ENCODE results near the gene IFNGR2.
"Not testable (repeated sequence)": the region's sequence is repeated elsewhere in the genome, so short reads cannot be mapped to it uniquely, and the experiment has no call there.

Gene IFNGR2

DNA sequence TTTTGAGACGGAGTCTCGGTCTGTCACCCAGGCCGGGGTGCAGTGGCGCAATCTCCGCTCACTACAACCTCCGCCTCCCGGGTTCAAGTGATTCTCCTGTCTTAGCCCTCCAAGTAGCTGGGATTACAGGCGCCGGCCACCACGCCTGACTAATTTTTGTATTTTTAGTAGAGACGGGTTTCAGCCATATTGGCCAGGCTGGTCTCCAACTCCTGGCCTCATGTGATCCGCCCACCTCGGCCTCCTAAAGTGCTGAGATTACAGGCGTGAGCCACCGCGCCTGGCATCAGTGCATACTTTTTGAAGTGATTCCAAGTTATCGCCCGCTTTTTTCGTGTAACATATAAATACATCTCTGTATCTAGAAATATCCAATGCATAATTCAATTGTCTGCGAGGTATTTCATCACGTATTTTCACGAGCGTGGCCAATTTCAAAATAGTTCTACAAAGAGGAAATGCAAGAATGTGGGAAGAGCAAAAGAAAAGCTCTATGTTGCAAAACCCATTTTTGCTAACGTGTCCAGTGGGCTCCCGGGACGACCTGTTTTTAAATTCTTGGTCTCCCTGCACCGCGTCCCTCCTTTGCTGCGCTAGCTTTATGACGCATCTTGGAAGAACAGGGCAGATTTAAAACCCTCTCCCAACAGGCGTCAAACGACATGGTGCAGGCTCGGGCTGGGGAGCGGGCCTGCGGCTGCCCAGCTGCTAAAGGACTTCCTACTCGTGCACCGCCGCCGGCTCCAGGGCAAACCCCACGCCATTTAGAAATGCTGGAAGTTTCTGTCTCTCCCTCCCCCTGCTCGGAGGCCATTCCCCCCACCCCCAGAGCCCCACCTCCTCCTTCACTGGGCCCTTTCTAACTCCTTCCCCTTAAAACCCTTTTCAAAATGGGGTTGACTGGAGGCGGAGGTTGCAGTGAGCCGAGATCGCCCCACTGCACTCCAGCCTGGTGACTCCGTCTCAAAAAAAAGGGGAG, 923 bp upstream of the IFNGR2 start:
- DNase-seq (no peak), ATAC-seq (no peak)

DNA sequence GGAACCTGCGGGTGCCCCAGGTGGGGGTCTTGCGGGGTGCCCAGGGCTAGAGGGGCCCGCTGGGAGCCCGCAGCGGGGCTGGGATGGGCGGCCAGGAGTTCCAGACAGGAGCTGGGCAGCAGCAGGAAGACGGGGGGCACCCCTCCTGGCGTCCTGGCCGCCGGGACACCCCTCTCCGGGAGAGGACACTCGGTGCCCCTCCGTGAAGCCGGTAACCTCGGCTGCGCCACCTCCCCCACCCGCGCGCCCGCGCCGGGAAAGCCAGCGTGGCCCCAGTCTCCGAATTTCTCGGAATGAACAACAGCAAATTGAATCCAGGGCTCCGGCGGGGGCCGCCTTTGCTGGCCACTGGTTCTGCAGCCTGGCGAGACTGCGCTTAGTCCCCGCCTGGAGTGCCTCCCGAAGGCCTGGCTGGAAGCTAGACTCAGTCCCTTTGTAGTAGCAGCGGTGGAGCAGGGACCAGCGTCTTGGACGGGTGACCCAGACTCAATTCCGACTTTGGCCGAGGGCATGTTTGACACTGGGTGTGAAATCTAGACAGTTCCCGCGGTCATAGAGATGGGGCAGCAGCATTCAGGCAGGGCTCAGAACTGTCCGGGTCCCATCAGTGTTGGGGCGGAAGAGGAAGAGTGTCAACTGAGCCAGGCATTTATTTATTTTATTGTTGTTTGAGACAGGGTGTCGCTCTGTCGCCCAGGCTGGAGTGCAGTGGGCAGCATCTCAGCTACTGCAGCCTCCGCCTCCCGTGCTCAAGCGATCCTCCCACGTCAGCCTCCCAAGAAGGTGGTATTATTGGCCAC, 773 bp downstream of the IFNGR2 start:
- ATAC-seq (peak; percentile 19), DNase-seq (peak; percentile 43)

DNA sequence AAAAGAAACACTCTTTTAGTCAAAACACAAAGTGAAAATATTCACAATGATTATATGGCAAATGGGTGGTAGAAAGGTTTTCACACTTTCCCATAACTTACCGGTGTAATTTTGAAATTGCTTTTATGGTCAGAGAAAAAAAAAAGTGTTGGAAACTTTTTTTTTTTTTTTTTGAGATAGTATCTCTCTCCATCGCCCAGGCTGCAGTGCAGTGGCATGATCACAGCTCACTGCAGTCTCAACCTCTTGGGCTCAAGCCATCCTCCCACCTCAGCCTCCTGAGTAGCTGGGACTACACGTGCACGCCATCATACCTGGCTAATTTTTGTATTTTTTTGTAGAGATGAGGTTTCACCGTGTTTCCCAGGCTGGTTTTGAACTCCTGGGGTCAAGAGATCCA, 3.3 kb downstream of the IFNGR2 start:
- ATAC-seq, result peak; percentile 32

DNA sequence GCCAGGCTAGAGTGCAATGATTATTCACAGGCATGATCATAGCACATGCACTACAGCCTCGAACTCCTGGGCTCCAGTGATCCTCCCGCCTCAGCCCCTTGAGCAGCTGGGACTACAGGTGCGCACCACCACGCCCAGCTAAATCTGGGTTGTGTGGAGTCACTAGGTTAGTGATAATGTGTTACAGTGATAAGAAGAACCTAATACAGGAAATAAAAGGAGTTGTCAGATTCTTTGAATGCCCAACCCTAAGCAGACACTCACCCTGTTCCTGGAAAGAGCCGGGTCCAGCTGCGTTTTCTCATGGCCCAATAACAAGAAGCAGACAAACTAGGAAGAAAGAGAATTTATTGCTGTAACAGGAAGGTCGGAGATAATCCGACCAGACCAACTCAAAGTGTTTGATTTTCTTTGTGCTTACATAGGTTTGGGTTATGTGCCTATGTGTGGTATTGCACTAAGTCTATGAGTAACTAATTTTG, 8.8 kb downstream of the IFNGR2 start:
- no peak for DNase-seq
- ATAC-seq, result no peak

More for the DNA sequence above, 3.3 kb downstream of the IFNGR2 start:
- no peak for DNase-seq

DNA sequence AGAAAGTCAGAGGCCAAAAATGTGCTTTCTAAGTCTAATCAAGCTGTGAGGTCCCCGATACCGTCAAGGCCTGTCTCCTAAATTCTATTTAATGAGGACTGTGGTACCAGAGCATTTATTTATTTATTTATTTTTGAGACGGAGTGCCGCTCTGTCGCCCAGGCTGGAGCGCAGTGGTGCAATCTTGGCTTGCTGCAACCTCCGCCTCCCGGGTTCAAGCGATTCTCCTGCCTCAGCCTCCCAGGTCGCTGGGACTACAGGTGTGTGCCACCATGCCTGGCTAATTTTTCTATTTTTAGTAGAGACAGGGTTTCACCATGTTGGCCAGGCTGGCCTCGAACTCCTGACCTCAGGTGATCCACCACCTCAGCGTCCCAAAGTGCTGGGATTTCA, 9.2 kb downstream of the IFNGR2 start:
- ATAC-seq, result not testable (repeated sequence)

DNA sequence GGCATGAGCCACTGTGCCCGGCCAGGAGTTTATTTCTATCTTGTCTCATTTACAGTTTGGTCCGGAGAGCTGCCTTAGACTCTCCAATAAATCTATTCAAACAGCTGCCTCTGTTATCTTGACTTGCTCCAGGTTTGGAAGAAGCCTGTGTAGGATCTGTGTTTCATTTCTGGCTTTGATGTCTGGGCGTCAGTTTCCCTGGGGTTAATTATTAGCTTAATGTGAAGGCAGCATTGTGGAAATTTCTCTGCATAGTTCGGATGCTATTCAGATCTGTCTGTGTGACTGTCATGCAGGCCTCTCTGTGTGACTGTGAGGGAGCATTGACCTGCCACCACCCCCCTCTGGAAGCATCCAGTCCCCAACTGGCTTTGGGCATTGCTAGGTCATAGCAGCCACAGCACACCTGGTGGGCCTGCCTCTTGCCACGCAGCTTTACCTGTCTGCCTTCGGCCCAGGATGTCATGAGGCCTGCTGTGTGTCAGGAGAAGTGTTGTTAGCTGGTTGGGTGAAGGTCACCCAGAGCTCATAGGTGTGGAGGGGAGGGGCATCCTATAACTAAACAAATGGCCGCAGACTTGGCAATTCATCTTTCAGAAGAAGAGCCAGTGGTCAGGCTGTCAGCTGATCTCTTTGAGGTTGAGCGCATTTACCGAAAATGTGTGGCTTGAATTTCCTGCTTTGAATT, 9.8 kb downstream of the IFNGR2 start:
- DNase-seq (no peak), ATAC-seq (no peak)

More for the DNA sequence above, 9.2 kb downstream of the IFNGR2 start:
- DNase-seq, result not testable (repeated sequence)

DNA sequence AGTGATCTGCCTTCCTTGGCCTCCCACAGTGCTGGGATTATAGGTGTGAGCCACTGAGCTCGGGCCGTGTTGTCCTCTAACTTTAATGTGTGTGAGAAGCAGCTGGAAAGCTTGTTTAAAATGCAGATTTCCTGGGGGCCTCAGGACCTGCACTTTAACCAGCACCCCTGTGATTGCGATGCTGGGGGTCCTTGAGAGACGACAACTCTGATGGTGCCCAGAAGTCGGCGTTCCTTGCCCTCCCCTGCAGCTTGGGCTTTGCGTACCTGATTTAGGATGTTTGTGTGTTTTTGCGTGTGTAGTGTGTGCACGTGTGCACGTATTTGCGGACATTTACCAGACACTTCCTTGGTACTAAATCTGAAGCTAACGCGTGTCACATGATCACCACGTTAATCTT, 10.9 kb downstream of the IFNGR2 start:
- DNase-seq (no peak), ATAC-seq (no peak)

DNA sequence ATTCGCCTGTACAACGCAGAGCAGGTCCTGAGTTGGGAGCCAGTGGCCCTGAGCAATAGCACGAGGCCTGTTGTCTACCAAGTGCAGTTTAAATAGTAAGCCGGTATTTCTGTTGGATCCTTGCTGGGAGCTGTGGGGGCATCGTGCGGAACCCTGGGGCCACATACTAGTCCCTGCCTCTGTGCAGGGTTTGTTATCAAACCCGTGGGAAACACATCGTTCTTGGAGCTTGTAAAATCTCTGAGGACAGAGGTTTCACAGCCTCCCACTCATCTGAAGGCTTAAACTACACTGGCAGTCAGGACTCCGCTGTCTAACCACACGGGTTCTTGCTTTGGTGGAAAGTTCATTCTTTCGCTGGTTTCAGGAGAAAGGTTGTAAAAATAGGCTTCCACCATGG, 11.7 kb downstream of the IFNGR2 start:
- ATAC-seq (peak; percentile 32), DNase-seq (no peak)

DNA sequence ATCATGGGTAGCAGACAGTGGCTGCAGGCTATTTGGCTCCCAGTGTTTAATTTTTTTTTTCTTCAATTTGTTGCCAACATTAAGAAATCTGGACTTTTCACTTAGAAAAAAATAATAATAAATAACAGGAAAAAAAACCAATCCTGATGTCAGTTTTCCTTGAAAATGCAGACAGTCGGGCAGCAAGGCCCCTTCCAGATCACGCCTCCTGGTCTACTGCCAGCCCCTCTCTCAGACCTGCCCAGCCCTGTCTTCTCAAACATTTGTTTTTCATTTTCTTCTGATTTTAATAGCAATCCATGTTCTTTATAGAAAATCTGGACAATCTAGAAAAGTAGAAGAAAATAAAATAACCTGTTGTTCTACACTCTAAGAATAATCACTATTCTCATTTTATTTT, 15.5 kb downstream of the IFNGR2 start:
- ATAC-seq, result no peak

DNA sequence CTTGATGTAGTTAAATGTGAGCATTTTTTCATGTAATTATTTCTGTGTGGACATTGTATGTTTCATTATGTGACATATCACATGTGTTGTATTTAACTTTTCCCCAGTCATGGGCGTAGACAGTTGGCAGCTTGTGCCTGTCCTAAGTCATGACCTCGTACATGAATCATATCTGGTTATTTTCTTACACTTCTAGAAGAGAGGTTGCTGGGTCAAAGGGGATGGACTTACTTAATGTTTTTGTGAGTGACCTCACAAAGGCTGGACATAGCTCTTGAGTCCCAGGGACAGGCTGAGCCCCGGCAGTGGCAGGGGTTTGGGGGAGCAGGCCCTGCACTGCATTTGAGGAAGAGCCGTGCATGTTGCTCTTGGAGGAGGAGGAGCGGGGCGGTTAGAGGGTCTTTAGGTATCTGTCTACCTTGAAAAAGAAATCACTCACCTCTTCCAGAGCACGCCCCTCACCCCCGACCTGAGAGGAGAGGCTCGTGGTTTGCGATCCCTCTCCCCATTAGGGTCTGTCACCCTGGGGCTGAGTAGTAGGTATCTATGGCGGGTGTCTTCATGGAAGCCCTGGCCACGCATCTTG, 16.4 kb downstream of the IFNGR2 start:
- ATAC-seq, result no peak
- no peak for DNase-seq

More for the DNA sequence above, 15.5 kb downstream of the IFNGR2 start:
- DNase-seq, result no peak

DNA sequence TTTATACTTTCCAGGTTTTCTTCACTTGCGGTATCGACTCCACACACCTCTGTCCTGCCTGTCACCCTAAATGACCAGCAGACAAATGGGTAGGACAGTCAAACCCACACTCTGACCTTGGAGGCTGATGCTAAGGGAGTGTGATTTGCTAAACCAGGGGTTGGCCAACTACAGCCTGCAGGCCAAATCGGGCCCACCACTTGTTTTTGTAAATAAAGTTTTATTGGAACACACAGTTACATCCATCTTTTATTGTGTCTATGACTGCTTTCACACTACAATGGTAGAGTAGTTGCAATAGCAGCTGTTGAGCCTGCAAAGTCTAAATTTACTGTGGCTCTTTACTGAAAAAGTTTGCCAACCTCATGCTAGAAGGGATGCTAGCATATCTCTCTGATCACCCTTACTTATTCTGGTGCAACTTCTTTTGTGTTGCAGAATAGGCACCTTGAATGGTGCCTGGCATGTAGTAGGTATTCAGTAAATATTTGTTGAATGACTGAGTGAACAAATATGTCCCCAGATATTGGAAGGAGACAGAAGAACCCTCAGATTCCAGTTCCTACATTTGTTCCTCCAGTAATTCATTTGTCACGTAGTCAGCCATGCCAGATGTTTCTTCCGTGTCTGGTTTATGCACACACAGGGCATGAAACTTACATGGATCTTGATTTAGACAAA, 18.6 kb downstream of the IFNGR2 start:
- DNase-seq, result no peak
- ATAC-seq, result no peak

DNA sequence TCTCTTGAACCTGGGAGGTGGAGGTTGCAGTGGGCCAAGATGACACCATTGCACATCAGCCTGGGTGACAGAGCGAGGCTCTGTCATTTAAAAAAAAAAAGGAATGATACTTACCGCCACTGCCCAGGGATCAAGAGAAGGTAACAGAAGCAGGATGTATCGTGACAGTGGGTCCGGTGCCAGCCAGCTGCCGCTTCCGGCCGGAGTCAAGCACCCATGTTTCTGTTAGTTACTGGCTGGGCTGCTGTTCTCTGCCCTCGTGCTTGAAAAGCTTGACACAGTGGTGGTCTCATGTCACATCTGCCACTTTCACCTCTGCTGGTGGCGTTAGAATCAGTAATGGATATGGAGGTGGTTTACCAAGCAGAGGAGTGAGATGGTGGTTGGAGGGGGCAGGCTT, 21.0 kb downstream of the IFNGR2 start:
- ATAC-seq (no peak), DNase-seq (no peak)

DNA sequence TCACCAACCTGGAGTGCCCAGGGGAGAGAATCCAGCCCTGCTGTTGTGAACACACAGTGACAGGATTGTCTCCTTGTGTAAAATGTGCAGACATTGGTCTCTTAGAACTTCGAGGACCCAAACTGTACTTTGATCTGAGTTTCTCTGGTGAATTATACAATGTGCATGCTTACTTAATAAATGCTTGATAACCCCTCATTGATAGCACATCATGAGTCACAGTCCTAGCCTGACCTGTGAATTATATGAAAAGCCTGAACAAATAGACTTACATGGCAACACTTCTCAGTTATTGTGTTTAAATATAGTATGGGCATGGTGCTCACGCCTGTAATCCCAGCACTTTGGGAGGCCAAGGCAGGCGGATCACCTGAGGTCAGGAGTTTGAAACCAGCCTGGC, 22.6 kb downstream of the IFNGR2 start:
- DNase-seq (no peak), ATAC-seq (no peak)

DNA sequence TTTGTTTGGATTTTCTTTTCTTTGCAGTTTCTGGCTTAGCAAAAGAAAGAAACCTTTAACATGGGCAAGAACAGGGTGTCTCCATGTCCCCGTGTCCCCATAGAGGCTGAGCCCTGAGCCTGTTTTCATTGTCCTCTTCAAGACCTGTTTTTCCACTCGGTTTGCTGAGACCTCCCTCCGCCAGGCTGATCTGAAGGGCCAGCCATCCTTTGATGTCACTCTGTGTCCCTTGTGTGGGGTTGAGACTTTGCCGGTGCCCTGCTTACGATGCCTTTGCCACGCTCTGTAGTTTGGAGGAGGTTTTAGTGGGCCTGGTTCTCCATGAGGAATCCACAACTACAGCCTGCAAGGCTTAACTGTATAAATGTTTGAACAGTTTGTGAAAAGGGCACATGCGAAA, 23.8 kb downstream of the IFNGR2 start:
- ATAC-seq (no peak), DNase-seq (no peak)

DNA sequence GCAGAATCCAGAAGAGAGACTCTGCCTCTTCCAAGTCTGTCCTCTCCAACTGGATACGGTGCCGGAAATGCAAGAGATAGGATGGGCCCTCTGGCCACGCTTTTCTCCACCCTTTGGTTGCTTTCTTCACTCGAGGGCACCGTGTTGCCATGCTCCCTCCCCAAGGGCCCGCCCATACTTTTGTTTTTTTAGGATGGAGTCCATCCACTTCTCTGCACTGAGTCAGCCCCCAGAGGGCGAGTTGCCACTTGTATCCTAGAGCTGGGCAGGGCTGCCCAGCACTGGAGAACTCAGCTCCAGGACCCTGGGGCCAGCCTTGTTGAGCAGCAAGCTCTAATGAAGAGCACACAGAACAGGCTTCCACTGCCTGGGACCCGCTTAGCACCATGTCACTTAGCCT, 25.5 kb downstream of the IFNGR2 start:
- ATAC-seq (no peak), DNase-seq (no peak)

DNA sequence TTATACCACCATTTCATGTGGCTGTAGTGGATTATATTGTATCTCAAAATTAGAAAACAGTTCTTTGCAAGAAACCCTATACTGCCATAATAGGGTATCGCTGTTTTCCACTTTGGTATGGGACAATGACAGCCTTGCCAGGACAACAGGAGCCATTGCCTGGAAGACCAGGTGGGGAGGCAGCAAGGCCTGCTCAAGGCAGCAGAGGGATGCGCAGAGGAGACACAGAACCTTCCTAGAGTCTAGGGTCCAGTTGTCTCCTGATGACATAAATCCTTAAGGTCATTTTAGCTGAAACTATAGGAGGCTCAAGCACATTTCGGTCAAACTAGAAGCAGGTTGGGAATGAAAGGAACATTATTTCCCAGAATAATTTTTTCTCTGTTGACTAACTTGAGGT, 27.6 kb downstream of the IFNGR2 start:
- ATAC-seq (no peak), DNase-seq (no peak)

DNA sequence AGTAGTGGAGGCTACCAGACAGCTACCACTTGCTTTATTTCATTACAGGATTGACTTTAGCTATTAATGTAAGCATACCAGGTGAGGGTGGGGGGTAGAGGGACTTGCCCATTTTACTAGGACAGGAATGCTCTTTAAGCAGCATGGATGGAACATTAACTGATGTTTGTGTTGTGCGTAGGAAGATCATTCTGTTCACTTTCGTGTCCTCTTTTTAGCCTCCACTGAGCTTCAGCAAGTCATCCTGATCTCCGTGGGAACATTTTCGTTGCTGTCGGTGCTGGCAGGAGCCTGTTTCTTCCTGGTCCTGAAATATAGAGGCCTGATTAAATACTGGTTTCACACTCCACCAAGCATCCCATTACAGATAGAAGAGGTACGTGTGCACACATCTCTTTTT, 29.3 kb downstream of the IFNGR2 start:
- ATAC-seq (no peak), DNase-seq (no peak)

DNA sequence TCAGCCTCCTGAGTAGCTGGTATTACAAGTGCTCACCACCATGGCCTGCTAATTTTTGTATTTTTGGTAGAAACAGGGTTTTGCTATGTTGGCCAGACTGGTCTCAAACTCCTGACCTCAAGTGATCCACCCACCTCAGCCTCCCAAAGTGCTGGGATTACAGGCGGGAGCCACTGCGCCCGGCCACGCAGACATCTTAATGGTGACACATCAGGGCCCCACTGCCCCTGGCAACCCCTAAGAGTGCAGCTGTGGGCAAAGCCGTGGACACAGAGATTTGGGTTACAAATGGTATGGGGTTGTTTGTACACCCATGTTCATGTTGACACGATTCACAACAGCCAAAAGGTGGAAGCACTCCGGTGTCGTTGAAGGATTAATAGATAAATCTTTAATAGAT, 29.8 kb downstream of the IFNGR2 start:
- DNase-seq, result no peak
- ATAC-seq, result no peak

DNA sequence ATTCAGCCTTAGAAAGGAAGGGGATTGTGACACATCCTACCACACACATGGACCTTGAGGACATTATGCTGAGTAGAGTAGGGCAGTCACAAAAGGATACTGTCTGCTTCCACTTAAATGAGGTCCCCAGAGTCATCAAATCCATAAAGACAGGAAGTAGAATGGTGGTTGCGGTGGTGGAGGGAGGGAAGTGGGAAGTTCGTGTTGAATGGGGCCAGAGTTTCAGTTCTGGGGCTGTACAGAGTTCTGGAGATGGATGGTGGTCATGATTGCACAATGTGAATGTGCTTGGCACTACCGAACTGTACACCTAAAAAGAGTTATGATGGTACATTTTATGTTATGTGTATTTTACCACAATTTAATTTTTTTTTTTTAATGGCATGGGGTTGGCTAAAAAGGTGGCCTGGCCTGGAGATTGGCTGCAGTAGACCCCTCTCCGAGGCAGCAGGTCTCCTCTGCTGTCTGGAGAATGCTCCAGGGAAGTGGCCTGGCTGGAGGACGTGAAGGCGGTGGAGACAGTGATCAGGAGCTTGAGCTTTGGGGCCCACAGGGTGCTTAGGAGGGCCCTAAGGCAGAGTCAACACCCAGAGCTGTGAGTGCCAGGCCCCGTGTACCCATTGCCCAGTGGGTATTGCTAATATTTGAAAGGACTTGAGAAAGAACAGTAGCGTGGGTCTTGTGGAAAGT, 30.4 kb downstream of the IFNGR2 start:
- DNase-seq, result no peak
- no peak for ATAC-seq

DNA sequence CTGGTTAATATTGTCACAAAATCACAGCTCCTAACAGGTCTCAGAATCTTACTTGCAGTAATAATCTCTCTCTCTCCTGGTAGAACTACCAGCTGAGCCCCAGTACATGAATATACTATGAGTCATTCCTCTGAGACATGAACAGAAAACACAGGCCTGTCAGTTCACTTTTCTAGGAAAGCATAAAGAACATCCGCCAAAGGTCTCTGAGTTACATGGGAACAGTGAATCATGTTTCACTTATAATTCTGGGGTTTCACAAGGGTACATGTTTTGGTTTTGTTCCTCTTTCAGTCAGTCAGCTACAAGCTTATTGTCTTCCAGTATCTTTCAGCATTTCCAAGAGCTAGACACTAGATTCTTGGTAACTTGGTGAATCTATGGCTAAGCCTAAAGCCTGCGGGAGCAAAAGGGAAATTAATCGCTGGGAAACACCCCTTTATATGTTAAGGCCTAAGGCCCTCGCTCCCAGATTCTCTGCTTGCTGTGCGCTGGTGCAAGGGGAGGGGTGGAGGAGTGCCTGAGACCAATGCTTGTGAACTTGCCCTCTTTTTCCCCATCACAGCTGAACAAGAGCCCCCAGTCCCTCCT, 31.7 kb downstream of the IFNGR2 start:
- ATAC-seq, result peak; percentile 98
- DNase-seq, result peak; percentile 31

Data from stimulated activated naive CD8-positive, alpha-beta T cell treated with anti-CD3 and anti-CD28 coated beads, Interleukin-15, Interleukin-2, amounts not matched to agents 100 U/mL and 50 U/mL, for 24 hours (primary cell).